Nephron progenitor cell (in vitro differentiated cells): ENCODE data around the gene BYSL.
"Not testable (repeated sequence)": the region's sequence is repeated elsewhere in the genome, so short reads cannot be mapped to it uniquely, and the experiment has no call there.

Experiments used
- DNase-seq: peaks from one replicate; pipeline ENCODE4 v3.0.0; 2021
- H3K27ac Mint-ChIP-seq: 2 replicates; pipeline ENCODE4 v1.8.0; 2021; ENCODE audit warnings: mild to moderate bottlenecking, moderate library complexity, mixed read lengths
- H3K27me3 Mint-ChIP-seq: 2 replicates; pipeline ENCODE4 v1.8.0; 2021; ENCODE audit warnings: mild to moderate bottlenecking, low read depth, mixed read lengths; ENCODE audit not compliant: poor library complexity
- H3K36me3 Mint-ChIP-seq: 2 replicates; pipeline ENCODE4 v1.8.0; 2021; ENCODE audit warnings: low read depth, mixed read lengths
- H3K4me1 Mint-ChIP-seq: 2 replicates; pipeline ENCODE4 v1.8.0; 2021; ENCODE audit warnings: mixed read lengths
- H3K4me3 Mint-ChIP-seq: 2 replicates; pipeline ENCODE4 v1.8.0; 2021; ENCODE audit warnings: mild to moderate bottlenecking, moderate library complexity, mixed read lengths
- H3K9me3 Mint-ChIP-seq: 2 replicates; pipeline ENCODE4 v1.8.0; 2021; ENCODE audit warnings: mild to moderate bottlenecking, moderate library complexity, mixed read lengths
- CTCF ChIP-seq: fragments of 200-600 bp; sonication (generic); IDR thresholded peaks from 2 replicates; pipeline ENCODE4 v1.5.0; 2021; ENCODE audit warnings: antibody characterized with exemption

Gene BYSL

GRCh38 chr6:41942067-41942851, 21.0 kb downstream of the BYSL start:
- peaks cover 36% of the 10 kb centered on the region for H3K4me1 Mint-ChIP-seq
- H3K9me3 Mint-ChIP-seq = no peaks in the 10 kb centered on the region
- H3K4me3 Mint-ChIP-seq = peak overlapping the region; percentile 81
- no peak for DNase-seq
- no peak for TF ChIP-seq CTCF
- no peaks in the 10 kb centered on the region for H3K36me3 Mint-ChIP-seq
- peak overlapping the region; percentile 33 for H3K27ac Mint-ChIP-seq
- H3K27me3 Mint-ChIP-seq = peaks cover 17% of the 10 kb centered on the region

- not testable (repeated sequence) for H3K4me3 Mint-ChIP-seq, H3K27ac Mint-ChIP-seq, H3K9me3 Mint-ChIP-seq, DNase-seq, H3K36me3 Mint-ChIP-seq
- Mint-ChIP-seq H3K27me3 (peaks cover 17% of the 10 kb centered on the region), H3K4me1 (peaks cover 36% of the 10 kb centered on the region)
Observed at GRCh38 chr6:41942882-41943281, 21.6 kb downstream of the BYSL start.

GRCh38 chr6:41943456-41943855, 22.2 kb downstream of the BYSL start:
- H3K4me3 Mint-ChIP-seq = no peak overlapping the region
- no peaks in the 10 kb centered on the region for H3K9me3 Mint-ChIP-seq
- no peaks in the 10 kb centered on the region for H3K36me3 Mint-ChIP-seq
- H3K27me3 Mint-ChIP-seq = peaks cover 17% of the 10 kb centered on the region
- DNase-seq = no peak
- no peak for TF ChIP-seq CTCF
- peaks cover 30% of the 10 kb centered on the region for H3K4me1 Mint-ChIP-seq
- no peak overlapping the region for H3K27ac Mint-ChIP-seq

- Mint-ChIP-seq H3K27me3 (peaks cover 7% of the 10 kb centered on the region), H3K4me1 (no peaks in the 10 kb centered on the region), H3K36me3 (no peaks in the 10 kb centered on the region), H3K4me3 (no peak overlapping the region), H3K9me3 (no peaks in the 10 kb centered on the region), H3K27ac (no peak overlapping the region)
- no peak for TF ChIP-seq CTCF
- no peak for DNase-seq
Observed at GRCh38 chr6:41947581-41948220, 26.4 kb downstream of the BYSL start.

GRCh38 chr6:41954668-41955067, 33.4 kb downstream of the BYSL start:
- no peak overlapping the region for H3K27ac Mint-ChIP-seq
- no peaks in the 10 kb centered on the region for H3K9me3 Mint-ChIP-seq
- H3K4me3 Mint-ChIP-seq = no peak overlapping the region
- no peak for TF ChIP-seq CTCF
- DNase-seq = no peak
- no peaks in the 10 kb centered on the region for H3K4me1 Mint-ChIP-seq
- no peaks in the 10 kb centered on the region for H3K36me3 Mint-ChIP-seq
- H3K27me3 Mint-ChIP-seq = no peaks in the 10 kb centered on the region

GRCh38 chr6:41955412-41955811, 34.1 kb downstream of the BYSL start:
- no peaks in the 10 kb centered on the region for H3K36me3 Mint-ChIP-seq
- H3K4me1 Mint-ChIP-seq = no peaks in the 10 kb centered on the region
- no peaks in the 10 kb centered on the region for H3K9me3 Mint-ChIP-seq
- no peak overlapping the region for H3K27ac Mint-ChIP-seq
- no peak for TF ChIP-seq CTCF
- DNase-seq = no peak
- H3K27me3 Mint-ChIP-seq = no peaks in the 10 kb centered on the region
- no peak overlapping the region for H3K4me3 Mint-ChIP-seq
